ENCODE measurements around the gene DIRAS2.

DIRAS2 gene

DNA sequence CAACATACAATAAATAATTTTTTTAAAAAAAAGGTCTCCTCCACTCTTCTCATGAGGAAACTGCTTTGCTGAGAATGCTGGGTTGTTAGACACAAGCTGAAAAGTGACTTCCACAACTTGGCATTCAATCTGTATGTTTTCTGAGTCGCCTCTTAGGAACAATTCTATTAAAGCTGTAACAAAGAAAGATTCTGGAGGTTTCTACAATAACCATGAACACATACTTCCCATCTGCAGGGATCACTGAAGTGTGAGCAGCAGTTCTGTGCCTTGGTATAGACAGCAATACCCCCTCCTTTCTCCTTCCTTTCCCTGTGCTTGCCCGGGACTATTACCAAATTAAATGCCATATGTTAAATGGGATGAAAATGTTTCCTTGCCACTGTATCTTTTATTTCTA lies 1.5 kb downstream of the DIRAS2 start:
- ATAC-seq = no peak
- no peak for TF ChIP-seq SNAI2 (CRISPR knock-in tag; IDR thresholded peaks at IDR 0.05)
- TF ChIP-seq, protein P1, sequence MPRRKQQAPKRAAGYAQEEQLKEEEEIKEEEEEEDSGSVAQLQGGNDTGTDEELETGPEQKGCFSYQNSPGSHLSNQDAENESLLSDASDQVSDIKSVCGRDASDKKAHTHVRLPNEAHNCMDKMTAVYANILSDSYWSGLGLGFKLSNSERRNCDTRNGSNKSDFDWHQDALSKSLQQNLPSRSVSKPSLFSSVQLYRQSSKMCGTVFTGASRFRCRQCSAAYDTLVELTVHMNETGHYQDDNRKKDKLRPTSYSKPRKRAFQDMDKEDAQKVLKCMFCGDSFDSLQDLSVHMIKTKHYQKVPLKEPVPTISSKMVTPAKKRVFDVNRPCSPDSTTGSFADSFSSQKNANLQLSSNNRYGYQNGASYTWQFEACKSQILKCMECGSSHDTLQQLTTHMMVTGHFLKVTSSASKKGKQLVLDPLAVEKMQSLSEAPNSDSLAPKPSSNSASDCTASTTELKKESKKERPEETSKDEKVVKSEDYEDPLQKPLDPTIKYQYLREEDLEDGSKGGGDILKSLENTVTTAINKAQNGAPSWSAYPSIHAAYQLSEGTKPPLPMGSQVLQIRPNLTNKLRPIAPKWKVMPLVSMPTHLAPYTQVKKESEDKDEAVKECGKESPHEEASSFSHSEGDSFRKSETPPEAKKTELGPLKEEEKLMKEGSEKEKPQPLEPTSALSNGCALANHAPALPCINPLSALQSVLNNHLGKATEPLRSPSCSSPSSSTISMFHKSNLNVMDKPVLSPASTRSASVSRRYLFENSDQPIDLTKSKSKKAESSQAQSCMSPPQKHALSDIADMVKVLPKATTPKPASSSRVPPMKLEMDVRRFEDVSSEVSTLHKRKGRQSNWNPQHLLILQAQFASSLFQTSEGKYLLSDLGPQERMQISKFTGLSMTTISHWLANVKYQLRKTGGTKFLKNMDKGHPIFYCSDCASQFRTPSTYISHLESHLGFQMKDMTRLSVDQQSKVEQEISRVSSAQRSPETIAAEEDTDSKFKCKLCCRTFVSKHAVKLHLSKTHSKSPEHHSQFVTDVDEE (CRISPR knock-in tag; IDR thresholded peaks at IDR 0.05) = no peak
- TF ChIP-seq BACH2 (CRISPR knock-in tag; IDR thresholded peaks at IDR 0.05; ENCODE audit: borderline replicate concordance) = no peak
- TF ChIP-seq CSDC2 (CRISPR knock-in tag; IDR thresholded peaks at IDR 0.05) = no peak
- TF ChIP-seq RARB (CRISPR knock-in tag; IDR thresholded peaks at IDR 0.05) = no peak

DNA sequence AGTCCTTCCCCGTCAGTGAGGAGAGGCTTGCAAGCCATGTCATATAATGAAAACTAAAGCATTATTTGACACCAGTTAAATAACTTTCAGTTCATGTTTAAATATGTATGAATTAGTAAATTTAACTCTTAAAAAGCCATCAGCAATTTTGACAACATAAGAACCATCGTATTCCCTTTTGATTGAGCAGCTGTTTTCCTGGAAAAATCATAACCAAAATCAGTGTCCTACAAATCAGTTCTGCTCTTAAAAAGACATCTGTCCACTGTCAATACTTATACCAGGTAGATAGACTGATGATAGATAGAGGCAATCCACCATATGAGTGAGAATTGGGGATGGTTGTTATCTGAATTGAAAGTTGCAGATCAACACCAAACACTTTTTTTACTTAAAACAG lies 2.3 kb downstream of the DIRAS2 start:
- ATAC-seq = no peak
- TF ChIP-seq, protein P2, sequence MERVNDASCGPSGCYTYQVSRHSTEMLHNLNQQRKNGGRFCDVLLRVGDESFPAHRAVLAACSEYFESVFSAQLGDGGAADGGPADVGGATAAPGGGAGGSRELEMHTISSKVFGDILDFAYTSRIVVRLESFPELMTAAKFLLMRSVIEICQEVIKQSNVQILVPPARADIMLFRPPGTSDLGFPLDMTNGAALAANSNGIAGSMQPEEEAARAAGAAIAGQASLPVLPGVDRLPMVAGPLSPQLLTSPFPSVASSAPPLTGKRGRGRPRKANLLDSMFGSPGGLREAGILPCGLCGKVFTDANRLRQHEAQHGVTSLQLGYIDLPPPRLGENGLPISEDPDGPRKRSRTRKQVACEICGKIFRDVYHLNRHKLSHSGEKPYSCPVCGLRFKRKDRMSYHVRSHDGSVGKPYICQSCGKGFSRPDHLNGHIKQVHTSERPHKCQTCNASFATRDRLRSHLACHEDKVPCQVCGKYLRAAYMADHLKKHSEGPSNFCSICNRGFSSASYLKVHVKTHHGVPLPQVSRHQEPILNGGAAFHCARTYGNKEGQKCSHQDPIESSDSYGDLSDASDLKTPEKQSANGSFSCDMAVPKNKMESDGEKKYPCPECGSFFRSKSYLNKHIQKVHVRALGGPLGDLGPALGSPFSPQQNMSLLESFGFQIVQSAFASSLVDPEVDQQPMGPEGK (CRISPR knock-in tag; IDR thresholded peaks at IDR 0.05; ENCODE audit: borderline replicate concordance) = no peak
- TF ChIP-seq TCF4 (CRISPR knock-in tag; IDR thresholded peaks at IDR 0.05; ENCODE audit: borderline replicate concordance) (no peak), ISL1 (CRISPR knock-in tag; IDR thresholded peaks at IDR 0.05) (no peak)

DNA sequence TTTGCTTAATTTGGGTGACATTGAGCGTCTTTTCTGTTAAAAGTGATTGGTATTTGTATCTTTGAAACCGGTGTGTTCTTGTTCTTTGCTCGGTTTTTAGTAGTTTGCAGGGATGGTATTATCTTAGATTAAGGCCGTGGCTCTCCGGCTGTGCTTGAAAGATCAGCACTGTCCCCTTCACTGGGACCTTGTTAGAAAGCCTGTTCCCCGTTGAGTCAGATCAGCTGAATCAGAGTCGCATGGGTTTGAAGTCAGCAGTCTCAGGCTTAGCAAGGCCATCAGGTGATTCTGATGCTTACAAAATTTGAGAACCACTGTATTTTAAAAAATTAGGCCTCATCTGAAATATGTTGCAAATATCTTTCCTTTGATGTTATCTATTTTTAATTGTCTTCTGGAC lies 5.0 kb downstream of the DIRAS2 start:
- TF ChIP-seq ZC3H10 (CRISPR knock-in tag; IDR thresholded peaks at IDR 0.05) (no peak), ESRRG (CRISPR knock-in tag; IDR thresholded peaks at IDR 0.05) (no peak), OSR1 (CRISPR knock-in tag; IDR thresholded peaks at IDR 0.05) (no peak), TCF4 (CRISPR knock-in tag; IDR thresholded peaks at IDR 0.05; ENCODE audit: borderline replicate concordance) (no peak), ZFP30 (CRISPR knock-in tag; IDR thresholded peaks at IDR 0.05) (no peak), RARB (CRISPR knock-in tag; IDR thresholded peaks at IDR 0.05) (no peak), SNAI2 (CRISPR knock-in tag; IDR thresholded peaks at IDR 0.05) (no peak), CSDC2 (CRISPR knock-in tag; IDR thresholded peaks at IDR 0.05) (no peak)
- TF ChIP-seq, protein P3, sequence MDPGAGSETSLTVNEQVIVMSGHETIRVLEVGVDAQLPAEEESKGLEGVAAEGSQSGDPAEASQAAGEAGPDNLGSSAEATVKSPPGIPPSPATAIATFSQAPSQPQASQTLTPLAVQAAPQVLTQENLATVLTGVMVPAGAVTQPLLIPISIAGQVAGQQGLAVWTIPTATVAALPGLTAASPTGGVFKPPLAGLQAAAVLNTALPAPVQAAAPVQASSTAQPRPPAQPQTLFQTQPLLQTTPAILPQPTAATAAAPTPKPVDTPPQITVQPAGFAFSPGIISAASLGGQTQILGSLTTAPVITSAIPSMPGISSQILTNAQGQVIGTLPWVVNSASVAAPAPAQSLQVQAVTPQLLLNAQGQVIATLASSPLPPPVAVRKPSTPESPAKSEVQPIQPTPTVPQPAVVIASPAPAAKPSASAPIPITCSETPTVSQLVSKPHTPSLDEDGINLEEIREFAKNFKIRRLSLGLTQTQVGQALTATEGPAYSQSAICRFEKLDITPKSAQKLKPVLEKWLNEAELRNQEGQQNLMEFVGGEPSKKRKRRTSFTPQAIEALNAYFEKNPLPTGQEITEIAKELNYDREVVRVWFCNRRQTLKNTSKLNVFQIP (CRISPR knock-in tag; IDR thresholded peaks at IDR 0.05; ENCODE audit: borderline replicate concordance, low read depth) = no peak
- TF ChIP-seq, protein P1 (CRISPR knock-in tag; IDR thresholded peaks at IDR 0.05) = no peak
- ATAC-seq = no peak

DNA sequence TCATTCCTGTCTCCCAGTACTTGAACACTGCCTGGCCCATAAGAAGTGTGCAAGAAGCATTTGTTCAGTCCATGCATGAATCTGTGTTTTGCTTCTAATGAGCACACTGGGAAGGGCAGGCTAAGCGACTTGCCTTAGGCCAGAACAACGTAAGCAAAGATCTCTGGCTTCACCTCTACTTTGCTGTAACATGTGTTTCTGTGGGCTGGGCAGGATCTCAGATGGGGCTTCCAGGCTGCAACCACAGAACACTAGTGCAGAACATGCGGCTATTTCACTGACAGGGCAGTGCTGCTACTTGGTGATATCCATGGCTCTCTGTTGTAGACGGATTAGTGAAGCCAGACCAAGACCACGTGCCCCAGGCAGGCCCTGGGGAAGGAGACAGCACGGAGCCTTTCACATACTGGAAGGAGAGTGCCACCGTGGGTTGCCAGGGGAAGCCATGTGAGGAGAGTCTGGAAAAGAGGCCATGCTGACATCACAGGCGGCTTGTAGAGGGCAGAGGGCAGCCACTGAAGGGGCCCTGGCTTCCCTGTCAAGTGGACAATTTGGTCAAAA lies 9.9 kb downstream of the DIRAS2 start:
- ATAC-seq = no peak
- TF ChIP-seq CSDC2 (CRISPR knock-in tag; IDR thresholded peaks at IDR 0.05) = no peak
- TF ChIP-seq, protein P1 (CRISPR knock-in tag; IDR thresholded peaks at IDR 0.05) = no peak
- no peak for TF ChIP-seq SNAI2 (CRISPR knock-in tag; IDR thresholded peaks at IDR 0.05)
- TF ChIP-seq, protein P4, sequence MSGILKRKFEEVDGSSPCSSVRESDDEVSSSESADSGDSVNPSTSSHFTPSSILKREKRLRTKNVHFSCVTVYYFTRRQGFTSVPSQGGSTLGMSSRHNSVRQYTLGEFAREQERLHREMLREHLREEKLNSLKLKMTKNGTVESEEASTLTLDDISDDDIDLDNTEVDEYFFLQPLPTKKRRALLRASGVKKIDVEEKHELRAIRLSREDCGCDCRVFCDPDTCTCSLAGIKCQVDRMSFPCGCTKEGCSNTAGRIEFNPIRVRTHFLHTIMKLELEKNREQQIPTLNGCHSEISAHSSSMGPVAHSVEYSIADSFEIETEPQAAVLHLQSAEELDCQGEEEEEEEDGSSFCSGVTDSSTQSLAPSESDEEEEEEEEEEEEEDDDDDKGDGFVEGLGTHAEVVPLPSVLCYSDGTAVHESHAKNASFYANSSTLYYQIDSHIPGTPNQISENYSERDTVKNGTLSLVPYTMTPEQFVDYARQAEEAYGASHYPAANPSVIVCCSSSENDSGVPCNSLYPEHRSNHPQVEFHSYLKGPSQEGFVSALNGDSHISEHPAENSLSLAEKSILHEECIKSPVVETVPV (CRISPR knock-in tag; IDR thresholded peaks at IDR 0.05) = no peak
- no peak for TF ChIP-seq ZNF8 (CRISPR knock-in tag; IDR thresholded peaks at IDR 0.05)
- TF ChIP-seq ESRRG (CRISPR knock-in tag; IDR thresholded peaks at IDR 0.05) = no peak
- no peak for TF ChIP-seq TOX (CRISPR knock-in tag; IDR thresholded peaks at IDR 0.05; ENCODE audit: borderline replicate concordance)
- TF ChIP-seq BACH2 (CRISPR knock-in tag; IDR thresholded peaks at IDR 0.05; ENCODE audit: borderline replicate concordance) = no peak
- TF ChIP-seq GLIS3 (CRISPR knock-in tag; IDR thresholded peaks at IDR 0.05) = no peak
- TF ChIP-seq, protein P5, sequence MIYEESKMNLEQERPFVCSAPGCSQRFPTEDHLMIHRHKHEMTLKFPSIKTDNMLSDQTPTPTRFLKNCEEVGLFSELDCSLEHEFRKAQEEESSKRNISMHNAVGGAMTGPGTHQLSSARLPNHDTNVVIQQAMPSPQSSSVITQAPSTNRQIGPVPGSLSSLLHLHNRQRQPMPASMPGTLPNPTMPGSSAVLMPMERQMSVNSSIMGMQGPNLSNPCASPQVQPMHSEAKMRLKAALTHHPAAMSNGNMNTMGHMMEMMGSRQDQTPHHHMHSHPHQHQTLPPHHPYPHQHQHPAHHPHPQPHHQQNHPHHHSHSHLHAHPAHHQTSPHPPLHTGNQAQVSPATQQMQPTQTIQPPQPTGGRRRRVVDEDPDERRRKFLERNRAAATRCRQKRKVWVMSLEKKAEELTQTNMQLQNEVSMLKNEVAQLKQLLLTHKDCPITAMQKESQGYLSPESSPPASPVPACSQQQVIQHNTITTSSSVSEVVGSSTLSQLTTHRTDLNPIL (CRISPR knock-in tag; IDR thresholded peaks at IDR 0.05; ENCODE audit: low read depth) = no peak
